Endometrial microvascular endothelial cells (primary cell): Measurements from ENCODE around the gene SLK. TPM values are rescaled to one million over a fixed set of nuclear protein-coding genes. Genes with fewer than 3 reads are reported as not detected.

Experiments used
- in situ Hi-C: cut with HindIII; loops from 2 replicates; pipeline ENCODE4 v1.10.0; 2017; ENCODE audit warnings: low sequenced_read_pairs, low pct_unique_long_range_greater_than_20kb; ENCODE audit errors: inconsistent ontology term
- total RNA-seq: library from RNA; depleted of rRNA; stranded (reverse); fragments of >200 nt; gene quantifications from one replicate; pipeline ENCODE4 v1.2.3, GENCODE V29; 2015; ENCODE audit errors: inconsistent ontology term

SLK gene
- total RNA-seq, 1 donor from 2014 or later, result 47.3 TPM

- in situ Hi-C loops, result no loop called here
These were observed 13.5 kb downstream of the SLK start for GRCh38 chr10:103980288-103980906.

- in situ Hi-C loops, result no loop called here
These were observed 15.7 kb downstream of the SLK start for GRCh38 chr10:103982639-103983038.

- in situ Hi-C loops, result no loop called here
These were observed 16.5 kb downstream of the SLK start for GRCh38 chr10:103983367-103983911.

- in situ Hi-C loops, result no loop called here
These were observed 18.8 kb downstream of the SLK start for GRCh38 chr10:103985726-103986125.

GRCh38 chr10:103986360-103986759, 19.4 kb downstream of the SLK start:
- in situ Hi-C loops, result no loop called here

GRCh38 chr10:103990121-103990520, 23.2 kb downstream of the SLK start:
- in situ Hi-C loops, result no loop called here

GRCh38 chr10:103990531-103990930, 23.6 kb downstream of the SLK start:
- in situ Hi-C loops, result no loop called here

GRCh38 chr10:103991393-103992128, 24.6 kb downstream of the SLK start:
- in situ Hi-C loops, result no loop called here

- in situ Hi-C loops, result no loop called here
These were observed 28.2 kb downstream of the SLK start for GRCh38 chr10:103995134-103995533.

- in situ Hi-C loops, result no loop called here
These were observed 31.9 kb downstream of the SLK start for GRCh38 chr10:103998805-103999204.

GRCh38 chr10:104002911-104003310, 36.0 kb downstream of the SLK start:
- in situ Hi-C loops, result no loop called here

- in situ Hi-C loops, result no loop called here
These were observed 38.4 kb downstream of the SLK start for GRCh38 chr10:104005172-104005863.

- in situ Hi-C loops, result no loop called here
These were observed 45.0 kb downstream of the SLK start for GRCh38 chr10:104011904-104012303.

GRCh38 chr10:104013489-104013888, 46.5 kb downstream of the SLK start:
- in situ Hi-C loops, result no loop called here

- in situ Hi-C loops, result no loop called here
These were observed 47.2 kb downstream of the SLK start for GRCh38 chr10:104014176-104014575.

- in situ Hi-C loops, result no loop called here
These were observed 49.7 kb downstream of the SLK start for GRCh38 chr10:104016661-104017060.

- in situ Hi-C loops, result no loop called here
These were observed 51.5 kb downstream of the SLK start for GRCh38 chr10:104018471-104018870.

GRCh38 chr10:104020020-104020419, 53.1 kb downstream of the SLK start:
- in situ Hi-C loops, result no loop called here

GRCh38 chr10:104021246-104021645, 54.3 kb downstream of the SLK start:
- in situ Hi-C loops, result no loop called here

GRCh38 chr10:104022026-104022425, 55.1 kb downstream of the SLK start:
- in situ Hi-C loops, result no loop called here
